Stimulated activated naive B cell treated with anti-CD40 and anti-IgM and Interleukin-4, amounts not matched to agents 10 μg/mL and 1 μg/mL and 100 μg/mL, for 72 hours (primary cell): ENCODE results near the gene GPR78.
A peak's percentile ranks its signal among the peaks of the same experiment; 100 is the strongest.

Source experiments
- ATAC-seq, 2 donors: fragments of 150-1000 bp; cut with Tn5 transposase; replicated peaks; 2 replicates each; pipeline ENCODE4 v1.10.0; 2021; ENCODE audit warnings: moderate library complexity in 1 of 2
- DNase-seq: peaks from one replicate; pipeline ENCODE4 v3.0.0; 2021
- H3K27ac Mint-ChIP-seq: one replicate; pipeline ENCODE4 v1.8.0; 2022; ENCODE audit warnings: mild to moderate bottlenecking, mixed read lengths
- H3K27me3 Mint-ChIP-seq, 2 donors: one replicate each; pipeline ENCODE4 v1.8.0; 2022; ENCODE audit warnings: mixed read lengths in 2 of 2
- H3K36me3 Mint-ChIP-seq, 2 donors: one replicate each; pipeline ENCODE4 v1.8.0; 2022; ENCODE audit warnings: mixed read lengths in 2 of 2, mild to moderate bottlenecking in 1 of 2
- H3K4me1 Mint-ChIP-seq, 2 donors: one replicate each; pipeline ENCODE4 v1.8.0; 2022; ENCODE audit warnings: mixed read lengths in 2 of 2, mild to moderate bottlenecking in 1 of 2
- H3K4me3 Mint-ChIP-seq, 2 donors: one replicate each; pipeline ENCODE4 v1.8.0; 2022; ENCODE audit warnings: mild to moderate bottlenecking in 2 of 2, mixed read lengths in 2 of 2, moderate library complexity in 1 of 2
- H3K9me3 Mint-ChIP-seq, 2 donors: one replicate each; pipeline ENCODE4 v1.8.0; 2022; ENCODE audit warnings: mixed read lengths in 2 of 2, mild to moderate bottlenecking in 1 of 2

Gene GPR78, protein sequence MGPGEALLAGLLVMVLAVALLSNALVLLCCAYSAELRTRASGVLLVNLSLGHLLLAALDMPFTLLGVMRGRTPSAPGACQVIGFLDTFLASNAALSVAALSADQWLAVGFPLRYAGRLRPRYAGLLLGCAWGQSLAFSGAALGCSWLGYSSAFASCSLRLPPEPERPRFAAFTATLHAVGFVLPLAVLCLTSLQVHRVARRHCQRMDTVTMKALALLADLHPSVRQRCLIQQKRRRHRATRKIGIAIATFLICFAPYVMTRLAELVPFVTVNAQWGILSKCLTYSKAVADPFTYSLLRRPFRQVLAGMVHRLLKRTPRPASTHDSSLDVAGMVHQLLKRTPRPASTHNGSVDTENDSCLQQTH

DNA sequence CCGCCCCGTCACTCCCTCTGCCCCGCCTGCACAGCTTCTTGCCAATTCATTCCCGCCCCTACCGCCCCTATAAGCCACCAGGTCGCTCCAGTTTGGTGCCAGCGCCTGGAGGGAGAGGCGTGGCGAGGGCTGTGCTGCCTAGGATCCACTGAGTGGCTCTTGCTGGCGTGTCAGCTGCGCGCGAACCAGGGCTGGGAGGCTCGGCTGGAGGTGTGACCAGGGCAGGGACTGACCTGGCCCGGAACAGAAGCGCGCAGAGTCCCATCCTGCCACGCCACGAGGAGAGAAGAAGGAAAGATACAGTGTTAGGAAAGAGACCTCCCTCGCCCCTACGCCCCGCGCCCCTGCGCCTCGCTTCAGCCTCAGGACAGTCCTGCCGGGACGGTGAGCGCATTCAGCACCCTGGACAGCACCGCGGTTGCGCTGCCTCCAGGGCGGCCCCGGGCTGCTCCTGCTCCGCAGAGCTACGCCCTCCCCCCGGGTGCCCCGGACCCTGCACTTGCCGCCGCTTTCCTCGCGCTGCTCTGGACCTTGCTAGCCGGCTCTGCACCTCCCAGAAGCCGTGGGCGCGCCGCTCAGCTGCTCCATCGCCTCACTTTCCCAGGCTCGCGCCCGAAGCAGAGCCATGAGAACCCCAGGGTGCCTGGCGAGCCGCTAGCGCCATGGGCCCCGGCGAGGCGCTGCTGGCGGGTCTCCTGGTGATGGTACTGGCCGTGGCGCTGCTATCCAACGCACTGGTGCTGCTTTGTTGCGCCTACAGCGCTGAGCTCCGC is at the start of gene GPR78:
TSS of gene GPR78 (plus strand) at position 72 of the 773 bp plus-strand sequence. CDS start at position 663, 591 bp downstream.
- Mint-ChIP-seq H3K4me1 (no peaks in the 10 kb centered on the region), H3K27me3 (peaks cover 36 to 46% of the 10 kb centered on the region in 2 donors), H3K9me3 (peaks cover 0 to 2% of the 10 kb centered on the region in 2 donors), H3K4me3 (no peak within 1 kb of the TSS), H3K36me3 (peaks cover 0 to 2% of the 10 kb centered on the region in 2 donors), H3K27ac (no peak within 1 kb of the TSS)
- DNase-seq: no peak
- peak; percentile 52 to 56 for ATAC-seq

DNA sequence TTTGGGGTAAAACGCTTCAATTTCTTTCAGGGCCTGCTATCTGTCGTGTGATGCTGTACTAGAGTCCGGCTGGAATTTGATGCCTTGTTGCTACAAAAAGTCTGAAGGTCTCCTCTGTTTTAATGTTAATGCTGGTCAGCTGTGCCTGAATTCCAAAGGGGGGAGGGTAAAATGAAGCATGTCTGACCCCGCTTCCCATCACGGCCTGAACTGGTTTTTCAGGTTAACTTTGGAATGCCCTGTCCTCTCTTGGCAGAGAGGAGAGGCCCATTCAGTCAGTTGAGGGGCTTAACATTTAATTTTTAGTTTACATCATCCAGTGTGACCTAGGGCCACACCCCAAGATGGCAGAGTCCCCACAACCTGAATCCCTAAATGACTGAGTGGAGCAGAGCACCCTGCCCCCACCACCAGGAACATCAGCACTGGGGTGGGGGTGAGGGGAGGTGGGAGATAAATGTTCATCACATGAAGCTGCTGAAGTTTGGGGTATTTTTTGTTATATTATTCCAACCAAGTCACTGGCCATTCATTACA is 47.9 kb upstream of the GPR78 start:
- Mint-ChIP-seq H3K4me1 (peaks cover 0 to 8% of the 10 kb centered on the region in 2 donors), H3K27me3 (peaks cover 3 to 8% of the 10 kb centered on the region in 2 donors), H3K9me3 (peaks cover 12 to 19% of the 10 kb centered on the region in 2 donors), H3K36me3 (peaks cover 3 to 4% of the 10 kb centered on the region in 2 donors), H3K4me3 (no peak overlapping the region), H3K27ac (no peak overlapping the region)
- ATAC-seq: no peak
- no peak for DNase-seq

DNA sequence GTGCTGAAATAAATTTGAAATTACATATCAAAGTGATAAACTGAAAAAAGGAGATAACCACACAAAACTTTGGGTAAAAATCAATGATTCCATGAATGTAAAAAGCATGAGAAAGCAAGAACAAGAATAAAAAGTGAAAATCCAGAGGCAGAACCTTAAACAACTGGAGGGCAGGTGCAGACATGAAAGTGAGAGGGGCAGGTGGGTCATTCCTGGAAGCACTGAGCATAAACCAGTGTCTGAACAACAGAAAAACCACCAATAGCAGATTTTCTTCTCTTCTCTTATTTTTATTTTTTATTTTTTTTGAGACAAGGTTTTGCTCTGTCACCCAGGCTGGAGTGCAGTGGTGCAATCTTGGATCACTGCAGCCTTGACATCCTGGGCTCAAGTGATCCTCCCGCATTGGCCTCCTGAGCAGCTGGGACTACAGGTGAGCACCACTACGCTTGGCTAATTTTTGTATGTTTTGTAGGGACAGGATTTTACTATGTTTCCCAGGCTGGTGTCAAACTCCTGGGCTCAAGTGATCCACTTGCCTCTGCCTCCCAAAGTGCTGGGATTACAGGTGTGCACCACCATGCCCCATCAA is 46.8 kb upstream of the GPR78 start:
- no peak for ATAC-seq

DNA sequence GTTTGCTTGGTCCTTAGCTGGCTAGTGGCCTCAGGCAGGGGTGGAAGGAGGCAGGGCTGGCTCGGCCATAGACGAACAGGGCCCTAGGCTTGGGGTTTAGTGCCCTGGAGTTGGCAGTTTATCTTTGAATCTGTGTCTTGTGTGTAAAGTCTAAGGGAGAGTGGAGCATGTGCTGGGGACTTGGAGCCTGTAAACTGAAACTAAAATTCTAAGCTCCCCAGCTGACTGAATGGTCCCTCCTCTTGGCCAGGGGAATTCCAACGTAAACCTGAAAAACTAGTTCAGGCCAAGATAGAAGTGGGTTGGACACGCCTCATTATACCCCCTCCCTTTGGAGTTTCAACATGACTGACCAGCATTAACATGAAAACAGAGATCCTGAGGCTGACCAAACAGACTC is 46.1 kb upstream of the GPR78 start:
- Mint-ChIP-seq H3K4me3 (no peak overlapping the region), H3K27me3 (peaks cover 3 to 16% of the 10 kb centered on the region in 2 donors), H3K9me3 (peaks cover 12 to 19% of the 10 kb centered on the region in 2 donors), H3K36me3 (peaks cover 3 to 4% of the 10 kb centered on the region in 2 donors), H3K27ac (no peak overlapping the region), H3K4me1 (peaks cover 0 to 8% of the 10 kb centered on the region in 2 donors)
- DNase-seq (no peak), ATAC-seq (peak; percentile 71 to 84)

More for the DNA sequence above, 46.8 kb upstream of the GPR78 start:
- no peak overlapping the region for H3K4me3 Mint-ChIP-seq
- H3K27ac Mint-ChIP-seq: no peak overlapping the region
- H3K4me1 Mint-ChIP-seq: peaks cover 0 to 8% of the 10 kb centered on the region in 2 donors
- no peak for DNase-seq
- H3K36me3 Mint-ChIP-seq: peaks cover 3 to 4% of the 10 kb centered on the region in 2 donors
- H3K27me3 Mint-ChIP-seq: peaks cover 3 to 14% of the 10 kb centered on the region in 2 donors
- peaks cover 12 to 19% of the 10 kb centered on the region in 2 donors for H3K9me3 Mint-ChIP-seq

DNA sequence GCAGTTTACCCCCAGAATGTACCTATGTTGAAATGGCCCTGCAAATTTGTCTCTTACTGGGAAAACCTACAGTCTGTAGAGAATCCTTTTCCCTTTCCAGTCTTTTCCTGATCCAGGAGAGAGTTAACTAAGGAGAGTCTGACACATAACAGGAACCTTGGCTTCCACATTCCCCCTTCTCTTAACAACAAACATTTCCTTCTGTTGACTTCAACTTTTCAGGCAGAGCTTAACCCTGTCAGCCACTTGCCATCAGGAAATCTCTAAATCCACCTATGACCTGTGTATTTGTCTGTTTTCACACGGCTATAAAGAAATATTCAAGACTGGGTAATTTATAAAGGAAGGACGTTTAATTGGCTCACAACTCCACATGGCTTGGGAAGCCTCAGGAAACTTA is 45.6 kb upstream of the GPR78 start:
- DNase-seq: no peak

DNA sequence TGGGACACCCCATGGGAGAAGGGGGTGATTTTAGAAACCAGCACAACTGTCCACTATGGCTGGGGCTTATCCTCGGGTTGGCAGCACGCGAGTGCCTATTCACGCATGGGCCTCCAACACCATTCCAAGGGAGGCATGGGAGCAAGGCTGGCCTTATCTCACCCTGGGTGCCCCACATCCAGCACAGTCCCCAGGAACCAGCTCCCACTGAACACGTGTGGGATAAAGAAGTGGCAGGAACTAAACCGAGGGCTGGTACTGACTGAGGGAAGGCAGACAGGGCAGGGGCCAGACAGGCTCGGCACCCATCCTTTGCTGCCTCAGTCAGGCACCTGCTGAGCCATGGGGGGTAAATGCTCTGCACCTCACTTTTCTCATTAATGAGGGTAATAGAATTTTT is 43.7 kb upstream of the GPR78 start:
- DNase-seq: no peak
- Mint-ChIP-seq H3K4me1 (peaks cover 0 to 8% of the 10 kb centered on the region in 2 donors), H3K9me3 (peaks cover 12 to 19% of the 10 kb centered on the region in 2 donors), H3K36me3 (peaks cover 3 to 4% of the 10 kb centered on the region in 2 donors), H3K27me3 (peaks cover 3 to 16% of the 10 kb centered on the region in 2 donors), H3K27ac (no peak overlapping the region), H3K4me3 (no peak overlapping the region)
- no peak for ATAC-seq

More for the DNA sequence above, 45.6 kb upstream of the GPR78 start:
- H3K27me3 Mint-ChIP-seq: peaks cover 3 to 16% of the 10 kb centered on the region in 2 donors
- peaks cover 0 to 8% of the 10 kb centered on the region in 2 donors for H3K4me1 Mint-ChIP-seq
- H3K9me3 Mint-ChIP-seq: peaks cover 12 to 19% of the 10 kb centered on the region in 2 donors
- no peak overlapping the region for H3K4me3 Mint-ChIP-seq
- ATAC-seq: no peak
- no peak overlapping the region for H3K27ac Mint-ChIP-seq
- peaks cover 3 to 4% of the 10 kb centered on the region in 2 donors for H3K36me3 Mint-ChIP-seq

DNA sequence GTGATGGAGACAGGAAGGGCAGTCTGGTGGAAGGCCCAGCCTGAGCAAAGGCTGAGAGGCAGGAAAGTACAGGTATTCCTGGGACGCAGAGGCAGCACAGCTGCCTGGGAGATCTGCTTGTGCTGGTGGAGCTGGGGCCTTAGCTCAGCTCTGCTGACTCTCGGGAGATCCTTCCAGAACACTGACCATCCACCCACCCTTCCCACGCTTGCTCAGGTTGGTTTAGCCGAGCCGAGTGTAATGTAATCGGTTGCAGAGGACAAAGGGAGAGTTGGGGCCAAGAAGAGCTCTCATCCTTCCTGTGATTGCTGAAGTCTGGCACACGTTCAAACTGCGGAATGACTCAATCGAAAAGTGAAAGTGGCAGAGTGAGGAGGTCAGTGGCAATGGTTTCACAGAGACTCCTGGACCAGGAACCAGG is 43.1 kb upstream of the GPR78 start:
- ATAC-seq: no peak

DNA sequence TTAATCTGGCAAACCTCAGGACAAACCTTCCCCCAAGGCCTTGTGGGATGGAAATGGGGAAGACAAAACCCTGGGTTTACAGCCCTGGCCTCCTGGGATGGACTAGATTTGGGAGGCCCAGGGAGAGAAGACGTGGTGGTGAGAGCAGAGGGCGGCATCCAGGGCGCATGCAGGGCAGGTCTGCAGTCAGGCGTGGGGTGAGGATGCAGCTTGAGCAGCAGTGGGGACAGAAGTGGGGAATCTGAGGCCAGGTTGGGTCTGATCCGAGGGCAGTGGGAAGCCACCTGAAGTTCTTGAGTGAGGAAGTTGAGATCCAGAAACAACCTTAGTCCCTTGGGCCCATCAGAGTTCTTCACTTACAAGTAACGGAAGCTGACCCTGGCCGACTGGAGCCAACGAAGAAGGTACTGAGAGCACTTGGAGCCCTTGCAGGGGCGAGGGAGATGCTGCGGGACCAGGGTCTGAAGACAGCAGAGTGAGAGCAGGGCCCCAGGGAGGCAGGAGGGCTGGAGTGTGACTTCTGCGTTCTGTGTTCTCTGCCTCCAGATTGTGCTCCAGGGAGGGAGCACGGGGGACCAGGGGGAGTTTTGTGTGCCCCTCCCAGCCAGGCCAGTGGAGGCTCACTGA is 42.0 kb upstream of the GPR78 start:
- no peak overlapping the region for H3K4me3 Mint-ChIP-seq

More for the DNA sequence above, 43.1 kb upstream of the GPR78 start:
- peaks cover 3 to 4% of the 10 kb centered on the region in 2 donors for H3K36me3 Mint-ChIP-seq
- no peak for DNase-seq
- no peak overlapping the region for H3K4me3 Mint-ChIP-seq
- H3K9me3 Mint-ChIP-seq: peaks cover 12 to 19% of the 10 kb centered on the region in 2 donors
- no peak overlapping the region for H3K27ac Mint-ChIP-seq
- H3K27me3 Mint-ChIP-seq: peaks cover 3 to 16% of the 10 kb centered on the region in 2 donors
- peaks cover 0 to 8% of the 10 kb centered on the region in 2 donors for H3K4me1 Mint-ChIP-seq

DNA sequence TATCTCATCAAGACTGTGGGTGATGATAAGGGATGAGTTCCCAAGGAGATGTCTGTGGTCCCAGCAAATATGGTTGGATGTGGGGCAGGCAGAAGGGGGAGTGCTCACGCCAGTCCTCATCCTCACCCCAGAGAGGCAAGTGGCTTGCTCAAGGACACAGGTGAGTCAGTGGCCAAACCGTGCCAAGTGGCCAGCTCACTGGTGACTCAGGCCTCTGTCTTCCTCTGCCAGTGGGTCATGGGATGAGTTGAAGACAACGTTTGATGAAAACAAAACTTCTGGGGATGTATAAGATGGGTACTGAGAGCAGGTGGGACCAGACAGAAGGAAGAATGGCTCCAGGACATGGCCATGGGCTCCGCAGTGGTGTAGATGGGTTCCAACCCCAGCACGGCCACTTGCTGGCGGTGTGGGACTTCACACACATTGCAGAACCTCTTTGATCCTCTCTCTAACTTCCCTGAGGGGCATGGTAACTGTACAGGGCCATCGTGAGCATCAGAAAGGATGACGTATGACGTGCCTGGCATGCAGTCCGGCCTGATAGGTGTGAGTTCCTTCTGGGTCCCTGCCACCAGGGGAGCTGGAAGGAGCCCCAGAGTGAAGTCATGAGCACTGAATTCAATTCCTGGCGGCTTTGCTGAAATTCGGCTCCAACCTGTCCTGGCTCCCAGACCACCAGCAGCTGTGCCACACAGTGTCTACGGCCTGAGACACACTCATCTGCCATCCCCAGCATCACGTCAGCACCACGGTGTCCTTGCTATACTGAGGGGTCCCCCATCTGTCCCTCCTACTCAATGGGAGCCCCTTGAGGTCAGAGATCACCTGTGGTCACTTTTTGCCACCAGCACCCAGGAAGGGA is 41.3 kb upstream of the GPR78 start:
- Mint-ChIP-seq H3K27ac (no peak overlapping the region), H3K4me3 (no peak overlapping the region), H3K9me3 (peaks cover 14 to 17% of the 10 kb centered on the region in 2 donors), H3K4me1 (peaks cover 0 to 7% of the 10 kb centered on the region in 2 donors), H3K27me3 (peaks cover 3 to 17% of the 10 kb centered on the region in 2 donors), H3K36me3 (peaks cover 3 to 4% of the 10 kb centered on the region in 2 donors)
- ATAC-seq: no peak
- no peak for DNase-seq

More for the DNA sequence above, 42.0 kb upstream of the GPR78 start:
- ATAC-seq: no peak
- Mint-ChIP-seq H3K27me3 (peaks cover 3 to 16% of the 10 kb centered on the region in 2 donors), H3K36me3 (peaks cover 3 to 4% of the 10 kb centered on the region in 2 donors), H3K9me3 (peaks cover 12 to 19% of the 10 kb centered on the region in 2 donors), H3K27ac (no peak overlapping the region), H3K4me1 (peaks cover 0 to 8% of the 10 kb centered on the region in 2 donors)
- DNase-seq: no peak

DNA sequence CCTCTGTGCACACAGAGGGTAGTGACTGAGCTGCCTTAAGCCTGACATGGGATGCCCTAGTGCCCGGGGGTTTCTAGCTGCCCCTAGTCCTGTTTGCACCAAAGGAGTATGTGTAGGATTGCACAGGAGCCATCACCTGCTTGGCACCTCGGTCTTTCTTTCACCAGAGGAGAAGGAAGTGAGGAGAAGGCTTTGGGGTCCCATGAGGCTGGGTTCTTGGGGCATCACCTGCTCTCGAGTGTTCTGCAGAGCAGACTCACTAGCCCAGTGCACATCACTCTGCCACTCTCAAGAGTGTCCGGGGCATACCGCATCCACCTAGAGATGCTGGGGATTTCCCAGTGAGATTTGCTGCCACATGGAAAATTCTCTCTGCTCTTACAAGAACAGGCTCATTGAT is 40.5 kb upstream of the GPR78 start:
- H3K4me3 Mint-ChIP-seq: no peak overlapping the region
- DNase-seq: no peak
- H3K4me1 Mint-ChIP-seq: peaks cover 0 to 2% of the 10 kb centered on the region in 2 donors
- peak in 1 of 2 donors; percentile 16 for ATAC-seq
- H3K27me3 Mint-ChIP-seq: peaks cover 0 to 20% of the 10 kb centered on the region in 2 donors
- peaks cover 3% of the 10 kb centered on the region in 2 donors for H3K36me3 Mint-ChIP-seq
- H3K27ac Mint-ChIP-seq: no peak overlapping the region
- H3K9me3 Mint-ChIP-seq: peaks cover 9 to 14% of the 10 kb centered on the region in 2 donors

DNA sequence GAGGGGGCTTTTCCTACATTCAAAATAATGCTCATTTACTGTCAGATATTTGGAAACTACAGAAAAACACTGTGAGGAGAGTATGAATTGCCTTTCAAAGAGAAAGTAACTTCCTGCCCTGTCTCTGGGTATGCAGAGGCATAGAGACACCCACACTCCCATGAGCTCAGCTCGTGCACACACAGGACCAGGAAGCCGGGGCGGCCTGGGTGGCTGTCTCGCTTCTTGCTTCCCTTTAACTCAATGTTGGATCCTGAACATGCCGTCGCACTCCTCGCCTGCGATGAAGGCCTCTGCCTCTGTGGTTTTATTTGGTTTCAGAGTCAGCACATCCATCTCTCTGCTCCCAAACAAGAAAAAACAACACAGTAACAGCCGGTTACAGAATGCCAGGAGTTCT is 40.1 kb upstream of the GPR78 start:
- peaks cover 5 to 12% of the 10 kb centered on the region in 2 donors for H3K9me3 Mint-ChIP-seq
- DNase-seq (no peak), ATAC-seq (no peak)
- no peak overlapping the region for H3K4me3 Mint-ChIP-seq
- peaks cover 0 to 2% of the 10 kb centered on the region in 2 donors for H3K4me1 Mint-ChIP-seq
- no peak overlapping the region for H3K27ac Mint-ChIP-seq
- peaks cover 0 to 18% of the 10 kb centered on the region in 2 donors for H3K27me3 Mint-ChIP-seq
- H3K36me3 Mint-ChIP-seq: peaks cover 0 to 1% of the 10 kb centered on the region in 2 donors

DNA sequence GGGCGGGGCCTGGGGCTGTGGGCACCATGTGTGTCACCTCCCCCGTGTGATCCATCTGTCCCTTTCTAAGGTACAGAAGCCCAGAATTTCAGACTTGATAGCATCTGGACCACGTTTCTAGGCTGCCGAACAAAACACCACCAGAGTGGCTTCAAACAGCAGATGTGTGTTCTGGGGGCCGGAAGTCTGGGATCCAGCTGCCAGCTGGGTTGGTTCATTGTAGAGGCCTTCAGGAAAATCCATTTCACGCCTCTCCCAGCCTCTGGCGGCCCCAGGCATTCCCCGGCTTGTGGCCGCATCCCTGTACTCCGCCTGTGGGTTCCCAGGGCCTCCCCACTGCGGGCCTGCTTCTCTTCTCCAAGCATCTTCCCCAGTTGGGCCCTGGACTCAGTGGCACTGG is 39.6 kb upstream of the GPR78 start:
- H3K27ac Mint-ChIP-seq: no peak overlapping the region
- H3K36me3 Mint-ChIP-seq: no peaks in the 10 kb centered on the region
- peaks cover 0 to 18% of the 10 kb centered on the region in 2 donors for H3K27me3 Mint-ChIP-seq
- H3K9me3 Mint-ChIP-seq: peaks cover under 1 to 7% of the 10 kb centered on the region in 2 donors
- ATAC-seq (no peak), DNase-seq (no peak)
- H3K4me1 Mint-ChIP-seq: peaks cover 0 to 2% of the 10 kb centered on the region in 2 donors
- no peak overlapping the region for H3K4me3 Mint-ChIP-seq

DNA sequence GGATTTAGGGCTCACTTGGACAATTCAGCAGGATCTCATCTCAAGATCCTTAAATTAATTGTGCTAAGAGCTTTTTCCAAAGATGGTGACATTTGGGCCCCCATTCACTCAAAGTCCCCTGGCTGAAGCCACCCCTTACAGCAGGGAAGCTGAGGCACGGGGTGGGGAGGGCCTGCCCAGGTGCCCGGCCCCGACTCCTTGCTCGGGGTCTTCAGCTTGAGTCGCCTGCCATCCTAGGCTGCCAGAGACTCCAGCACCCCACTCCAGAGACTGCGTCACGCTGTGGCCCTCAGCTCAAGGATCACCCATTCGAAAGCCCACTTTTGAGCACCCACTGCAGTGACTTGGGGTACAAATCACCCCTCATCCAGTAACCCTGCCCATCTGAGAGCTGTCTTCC is 39.2 kb upstream of the GPR78 start:
- Mint-ChIP-seq H3K27me3 (peaks cover 0 to 18% of the 10 kb centered on the region in 2 donors), H3K9me3 (peaks cover 0 to 7% of the 10 kb centered on the region in 2 donors), H3K27ac (no peak overlapping the region), H3K4me1 (peaks cover 0 to 2% of the 10 kb centered on the region in 2 donors), H3K4me3 (no peak overlapping the region), H3K36me3 (no peaks in the 10 kb centered on the region)
- ATAC-seq (no peak), DNase-seq (no peak)
